Body of pancreas (tissue), 4 donors: ENCODE data around the gene CAPN14. TPM values are rescaled to one million over a fixed set of nuclear protein-coding genes. Genes with fewer than 3 reads are reported as not detected.

Experiments used
- ATAC-seq: fragments of 150-250 bp; one replicate; pipeline ENCODE4 v1.9.1; 2016
- DNase-seq, 4 donors: peaks; one replicate each; pipeline ENCODE4 v3.0.0-alpha.2; 2019
- H3K27ac ChIP-seq, 4 donors: fragments of 200-600 bp; sonication (generic); 1 replicate in 3 of 4; 2 replicates in 1 of 4; pipeline versions ENCODE4 v1.5.1 to v1.6.1; 2016 to 2019; ENCODE audit warnings: mild to moderate bottlenecking in 1 of 4, mixed read lengths in 1 of 4, moderate library complexity in 1 of 4
- H3K27me3 ChIP-seq, 2 donors: fragments of 200-600 bp; sonication (generic); one replicate each; pipeline ENCODE4 v1.6.0; 2016; ENCODE audit warnings: mild to moderate bottlenecking in 1 of 2
- H3K36me3 ChIP-seq, 2 donors: fragments of 200-600 bp; sonication (generic); replicated peaks in 1 of 2; 2 replicates each; pipeline ENCODE4 v1.5.1; 2016; ENCODE audit warnings: low read depth in 2 of 2; ENCODE audit not compliant: insufficient read depth in 1 of 2
- H3K4me1 ChIP-seq: fragments of 200-600 bp; sonication (generic); one replicate; pipeline ENCODE4 v1.6.0; 2016
- H3K4me3 ChIP-seq, 2 donors: fragments of 200-600 bp; sonication (generic); 1 replicate in 1 of 2; 2 replicates in 1 of 2; pipeline ENCODE4 v1.5.1; 2016 to 2019
- H3K9me3 ChIP-seq, 3 donors: fragments of 200-600 bp; sonication (generic); 1 replicate in 2 of 3; 2 replicates in 1 of 3; pipeline ENCODE4 v1.5.1; 2016
- POLR2A ChIP-seq, 3 donors: fragments of 450-650 bp; IDR thresholded peaks; one replicate each; pipeline ENCODE4 v1.6.1; 2016; ENCODE audit warnings: antibody characterized with exemption in 3 of 3, mild to moderate bottlenecking in 2 of 3
- WGBS, 2 donors: methylation state at CpG; one replicate each; pipeline ENCODE4 v1.1.5; 2017; 5-methylcytosine and 5-hydroxymethylcytosine counted together
- intact Hi-C: fragments of 100-400 bp; cut with DNase I; formaldehyde crosslinking; loops from one replicate; pipeline ENCODE4 v1.15.1; 2023
- total RNA-seq, 2 donors: library from RNA; depleted of rRNA; stranded (reverse); fragments of >200 nt; gene quantifications; one replicate each; pipeline ENCODE4 v1.1.0, GENCODE V29; 2016
- TF ChIP-seq, protein P1 (sequence below), 7 experiments: fragments of 450-650 bp in 4 of 7; fragments of 200-600 bp in 3 of 7; sonication (generic) in 3 of 7; IDR thresholded peaks; one replicate each; pipeline ENCODE4 v1.5.1; 2016 to 2019; ENCODE audit warnings: antibody characterized with exemption in 7 of 7

Gene CAPN14
- total RNA-seq, 2 donors from 2014 or later: not detected

DNA sequence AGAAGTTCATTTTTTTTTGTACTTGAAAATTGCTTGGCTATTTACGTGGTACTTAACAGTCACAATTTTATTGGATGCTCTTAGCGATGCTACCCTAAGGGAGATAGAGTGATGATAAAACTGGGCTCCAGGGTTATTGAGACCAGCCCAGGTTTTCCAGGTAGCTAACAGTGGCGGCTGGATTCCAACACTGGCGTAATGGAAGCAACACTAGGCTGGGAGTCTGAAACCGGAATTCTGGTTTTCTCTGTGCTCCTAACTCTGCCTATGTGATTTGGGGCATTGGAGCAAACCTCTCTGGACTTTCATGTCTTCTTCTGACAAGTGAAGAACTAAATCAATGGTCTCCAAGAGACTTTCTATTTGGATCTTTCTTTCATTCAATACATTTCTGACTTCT, 69.7 kb downstream of the CAPN14 start:
- no peaks in the 10 kb centered on the region for H3K9me3 ChIP-seq
- 69% methylated on average over 5 of the region's 5 CpGs for WGBS, 2 donors
- no peaks in the 10 kb centered on the region for H3K4me1 ChIP-seq
- ATAC-seq (no peak), DNase-seq (no peak)
- TF ChIP-seq, protein P1, sequence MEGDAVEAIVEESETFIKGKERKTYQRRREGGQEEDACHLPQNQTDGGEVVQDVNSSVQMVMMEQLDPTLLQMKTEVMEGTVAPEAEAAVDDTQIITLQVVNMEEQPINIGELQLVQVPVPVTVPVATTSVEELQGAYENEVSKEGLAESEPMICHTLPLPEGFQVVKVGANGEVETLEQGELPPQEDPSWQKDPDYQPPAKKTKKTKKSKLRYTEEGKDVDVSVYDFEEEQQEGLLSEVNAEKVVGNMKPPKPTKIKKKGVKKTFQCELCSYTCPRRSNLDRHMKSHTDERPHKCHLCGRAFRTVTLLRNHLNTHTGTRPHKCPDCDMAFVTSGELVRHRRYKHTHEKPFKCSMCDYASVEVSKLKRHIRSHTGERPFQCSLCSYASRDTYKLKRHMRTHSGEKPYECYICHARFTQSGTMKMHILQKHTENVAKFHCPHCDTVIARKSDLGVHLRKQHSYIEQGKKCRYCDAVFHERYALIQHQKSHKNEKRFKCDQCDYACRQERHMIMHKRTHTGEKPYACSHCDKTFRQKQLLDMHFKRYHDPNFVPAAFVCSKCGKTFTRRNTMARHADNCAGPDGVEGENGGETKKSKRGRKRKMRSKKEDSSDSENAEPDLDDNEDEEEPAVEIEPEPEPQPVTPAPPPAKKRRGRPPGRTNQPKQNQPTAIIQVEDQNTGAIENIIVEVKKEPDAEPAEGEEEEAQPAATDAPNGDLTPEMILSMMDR (IDR thresholded peaks at IDR 0.05): no peak
- TF ChIP-seq POLR2A (IDR thresholded peaks at IDR 0.05): no peak
- H3K36me3 ChIP-seq: no peaks in the 10 kb centered on the region
- H3K27me3 ChIP-seq: no peaks in the 10 kb centered on the region
- intact Hi-C loops: no loop called here
- H3K4me3 ChIP-seq: no peak overlapping the region
- no peak overlapping the region for H3K27ac ChIP-seq

DNA sequence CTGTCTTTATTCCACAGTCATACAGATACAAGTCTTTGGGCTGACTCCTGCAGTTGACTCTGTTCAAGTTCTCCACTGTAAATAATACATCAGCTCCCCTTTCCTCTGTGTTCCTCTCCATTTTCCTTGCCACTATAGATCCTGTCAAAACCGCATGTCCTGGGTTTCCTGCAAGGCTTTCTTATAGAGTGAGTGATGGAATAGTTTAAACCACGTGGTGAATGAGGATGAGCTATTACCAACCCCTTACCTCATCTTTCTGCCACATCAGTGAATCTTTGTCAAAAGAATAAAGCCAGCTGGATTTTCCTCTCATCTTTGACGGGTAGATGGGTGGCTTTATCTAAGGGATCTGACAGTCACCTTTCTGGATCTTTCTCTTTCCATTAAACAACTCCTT, 75.2 kb downstream of the CAPN14 start:
- H3K27ac ChIP-seq: no peak overlapping the region
- DNase-seq: no peak
- intact Hi-C loops: no loop called here
- WGBS, 2 donors: 47% methylated on average over 3 of the region's 3 CpGs
- no peaks in the 10 kb centered on the region for H3K9me3 ChIP-seq
- H3K4me3 ChIP-seq: no peak overlapping the region
- H3K27me3 ChIP-seq: peaks cover 0 to 1% of the 10 kb centered on the region in 2 donors
- peaks cover 17% of the 10 kb centered on the region for H3K4me1 ChIP-seq
- TF ChIP-seq POLR2A (IDR thresholded peaks at IDR 0.05): no peak
- TF ChIP-seq, protein P1 (IDR thresholded peaks at IDR 0.05): no peak
- H3K36me3 ChIP-seq: no peaks in the 10 kb centered on the region
- ATAC-seq: no peak

DNA sequence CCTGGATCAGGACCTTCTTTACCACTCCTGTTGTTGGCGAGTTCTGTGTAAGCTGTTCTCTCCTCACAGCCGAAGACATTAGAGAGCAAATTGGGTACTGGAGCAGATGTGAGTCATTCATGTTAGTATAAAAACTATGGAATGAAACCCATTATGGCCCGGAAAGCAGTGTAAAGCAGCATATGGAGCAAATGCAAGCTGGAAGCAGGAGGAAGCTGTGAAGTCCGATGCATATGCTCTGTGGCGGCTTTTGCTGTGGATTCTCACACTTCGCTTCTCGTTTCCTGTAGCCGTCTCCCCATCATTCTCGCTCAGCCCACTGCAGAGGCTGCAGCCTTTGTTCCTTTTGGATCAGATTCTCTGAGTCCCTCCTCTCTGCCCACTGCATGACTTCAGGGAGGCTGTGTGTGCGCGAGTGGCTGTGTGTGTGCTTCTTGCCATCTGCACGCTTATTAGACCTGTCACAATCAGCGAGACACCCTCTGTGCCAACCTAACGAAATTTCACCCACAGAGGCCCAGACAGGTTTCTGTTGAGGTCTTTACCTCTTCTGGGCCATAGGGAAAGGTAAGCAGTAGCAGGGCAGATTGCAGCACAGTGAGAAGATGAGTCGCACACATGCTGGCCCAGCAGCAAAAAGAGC, 75.8 kb downstream of the CAPN14 start:
- Histone ChIP-seq H3K27ac (no peak overlapping the region), H3K4me1 (peaks cover 22% of the 10 kb centered on the region), H3K9me3 (no peaks in the 10 kb centered on the region), H3K36me3 (no peaks in the 10 kb centered on the region), H3K4me3 (no peak overlapping the region), H3K27me3 (peaks cover 0 to 6% of the 10 kb centered on the region in 2 donors)
- TF ChIP-seq POLR2A (IDR thresholded peaks at IDR 0.05): no peak
- TF ChIP-seq, protein P1 (IDR thresholded peaks at IDR 0.05): no peak
- 80 to 85% methylated on average over 14 to 15 of the region's 15 CpGs for WGBS, 2 donors
- intact Hi-C loops: no loop called here
- no peak for ATAC-seq
- no peak for DNase-seq

DNA sequence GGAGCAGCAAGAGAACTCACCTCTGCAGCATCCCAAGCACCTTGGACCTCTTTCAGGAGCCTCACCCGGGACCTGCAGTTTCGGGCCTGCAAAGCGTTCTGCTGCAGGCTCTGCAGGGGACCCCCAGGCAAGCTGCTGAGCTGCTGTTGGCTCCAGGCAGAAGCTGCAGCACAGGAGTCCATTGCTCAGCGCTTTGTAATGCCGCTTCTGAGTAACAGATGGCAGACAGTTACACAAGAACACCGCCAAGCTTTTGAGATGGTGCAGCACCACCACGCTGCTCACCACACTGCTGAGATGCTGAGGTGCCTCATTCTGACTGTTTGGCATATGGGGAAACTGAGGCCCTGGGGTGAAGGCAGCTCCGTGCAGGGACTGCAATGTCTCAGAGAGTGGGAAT, 77.2 kb downstream of the CAPN14 start:
- Histone ChIP-seq H3K4me3 (no peak overlapping the region), H3K27ac (no peak overlapping the region), H3K36me3 (no peaks in the 10 kb centered on the region), H3K9me3 (no peaks in the 10 kb centered on the region), H3K4me1 (peaks cover 22% of the 10 kb centered on the region), H3K27me3 (peaks cover 0 to 6% of the 10 kb centered on the region in 2 donors)
- intact Hi-C loops: no loop called here
- TF ChIP-seq, protein P1 (IDR thresholded peaks at IDR 0.05): no peak
- TF ChIP-seq POLR2A (IDR thresholded peaks at IDR 0.05): no peak
- ATAC-seq (no peak), DNase-seq (peak in 1 of 4 donors; percentile 5)
- 82 to 95% methylated on average over 7 to 8 of the region's 8 CpGs for WGBS, 2 donors

DNA sequence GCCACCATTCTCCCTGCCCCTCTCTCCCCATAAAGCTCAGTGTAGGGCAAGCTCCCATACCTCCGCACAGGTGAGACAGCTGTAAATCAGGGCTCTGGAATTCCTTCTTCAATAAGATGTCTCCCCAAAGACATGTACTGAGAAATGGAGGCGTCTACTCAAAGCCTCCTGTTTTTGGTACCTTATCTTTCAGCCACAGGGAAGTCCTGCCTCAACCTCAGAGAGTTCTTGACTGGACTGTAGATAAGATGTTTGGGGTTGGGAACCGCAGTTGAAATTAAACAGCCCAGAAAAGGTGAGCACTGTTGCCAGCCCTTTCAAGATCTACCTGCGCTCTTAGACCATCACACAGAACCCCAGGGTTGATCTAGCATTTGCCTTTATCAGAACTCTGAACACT, 77.6 kb downstream of the CAPN14 start:
- H3K9me3 ChIP-seq: no peaks in the 10 kb centered on the region
- no peak overlapping the region for H3K4me3 ChIP-seq
- DNase-seq (no peak), ATAC-seq (no peak)
- no peak overlapping the region for H3K27ac ChIP-seq
- TF ChIP-seq, protein P1 (IDR thresholded peaks at IDR 0.05): no peak
- TF ChIP-seq POLR2A (IDR thresholded peaks at IDR 0.05): no peak
- intact Hi-C loops: no loop called here
- H3K4me1 ChIP-seq: peaks cover 22% of the 10 kb centered on the region
- H3K36me3 ChIP-seq: no peaks in the 10 kb centered on the region
- H3K27me3 ChIP-seq: peaks cover 0 to 6% of the 10 kb centered on the region in 2 donors
- 90 to 94% methylated on average over 3 to 4 of the region's 4 CpGs for WGBS, 2 donors
